Neural cell (in vitro differentiated cells): ENCODE measurements around the gene TMIGD3. TPM values are rescaled to one million over a fixed set of nuclear protein-coding genes. Genes with fewer than 3 reads are reported as not detected.

Experiments used
- H2AFZ ChIP-seq: fragments of 200-600, 300-800 bp; sonication (generic), shearing (Covaris generic); 2 replicates; pipeline ENCODE4 v1.6.0; 2014; ENCODE audit warnings: low read depth, mild to moderate bottlenecking, antibody characterized with exemption, low read length, moderate library complexity
- H3F3A ChIP-seq: fragments of 200-600 bp; shearing (Covaris generic); 2 replicates; pipeline ENCODE4 v1.6.1; 2016; ENCODE audit warnings: mild to moderate bottlenecking, moderate library complexity, mixed read lengths, antibody characterized with exemption, low read length; ENCODE audit not compliant: insufficient read depth, poor library complexity, severe bottlenecking
- H3K27ac ChIP-seq: fragments of 200-600, 300-800 bp; sonication (generic), shearing (Covaris generic); 2 replicates; pipeline ENCODE4 v1.5.1; 2014; ENCODE audit warnings: mild to moderate bottlenecking, low read length, moderate library complexity
- H3K27me3 ChIP-seq: fragments of 300-800, 200-600 bp; sonication (generic), shearing (Covaris generic); 2 replicates; pipeline ENCODE4 v1.6.0; 2014; ENCODE audit warnings: mild to moderate bottlenecking, low read depth, low read length, moderate library complexity; ENCODE audit not compliant: insufficient read depth
- H3K36me3 ChIP-seq: fragments of 300-800, 200-600 bp; sonication (generic), shearing (Covaris generic); 2 replicates; pipeline ENCODE4 v1.5.1; 2014; ENCODE audit warnings: mild to moderate bottlenecking, antibody characterized with exemption, low read length, moderate library complexity; ENCODE audit not compliant: insufficient read depth
- H3K4me2 ChIP-seq: fragments of 300-800, 200-600 bp; sonication (generic), shearing (Covaris generic); 2 replicates; pipeline ENCODE4 v1.6.0; 2014; ENCODE audit warnings: mild to moderate bottlenecking, low read length
- H3K4me3 ChIP-seq: fragments of 300-800, 200-600 bp; sonication (generic), shearing (Covaris generic); 2 replicates; pipeline ENCODE4 v1.5.1; 2014; ENCODE audit warnings: mild to moderate bottlenecking, low read length, moderate library complexity
- H3K79me2 ChIP-seq: fragments of 200-600 bp; shearing (Covaris generic); replicated peaks from 2 replicates; pipeline ENCODE4 v1.6.0; 2014; ENCODE audit warnings: mild to moderate bottlenecking, low read length, moderate library complexity; ENCODE audit not compliant: insufficient read depth
- H3K9ac ChIP-seq: fragments of 300-800, 200-600 bp; sonication (generic), shearing (Covaris generic); 2 replicates; pipeline ENCODE4 v1.6.1; 2016; ENCODE audit warnings: mild to moderate bottlenecking, low read length, mixed read lengths
- H3K9me2 ChIP-seq: fragments of 200-600 bp; shearing (Covaris generic); 2 replicates; pipeline ENCODE4 v1.6.1; 2016; ENCODE audit warnings: mild to moderate bottlenecking, low read length, mixed read lengths; ENCODE audit not compliant: insufficient read depth
- H3K9me3 ChIP-seq: fragments of 200-600, 300-800 bp; sonication (generic), shearing (Covaris generic); 2 replicates; pipeline ENCODE4 v1.6.1; 2016; ENCODE audit warnings: mild to moderate bottlenecking, mixed run types, low read length, moderate library complexity, mixed read lengths
- H4K20me1 ChIP-seq: fragments of 200-600 bp; shearing (Covaris generic); 2 replicates; pipeline ENCODE4 v1.6.1; 2016; ENCODE audit warnings: mild to moderate bottlenecking, mixed run types; ENCODE audit not compliant: insufficient read depth
- EP300 ChIP-seq: fragments of 450-650 bp; conservative IDR thresholded peaks from 2 replicates; pipeline ENCODE4 v1.6.1; 2014; ENCODE audit warnings: antibody characterized with exemption, mild to moderate bottlenecking, moderate library complexity; ENCODE audit not compliant: poor library complexity, severe bottlenecking
- EZH2 ChIP-seq: fragments of 200-600, 300-800 bp; shearing (Covaris generic), sonication (generic); IDR thresholded peaks from 2 replicates; pipeline ENCODE4 v1.6.1; 2014; ENCODE audit warnings: antibody characterized with exemption, low read length, borderline replicate concordance, mild to moderate bottlenecking; ENCODE audit not compliant: insufficient read depth, poor library complexity, severe bottlenecking
- MXI1 ChIP-seq: fragments of 450-650 bp; conservative IDR thresholded peaks from 2 replicates; pipeline ENCODE4 v1.6.1; 2014; ENCODE audit warnings: antibody characterized with exemption, mild to moderate bottlenecking; ENCODE audit not compliant: poor library complexity, severe bottlenecking
- POLR2AphosphoS5 ChIP-seq: IDR thresholded peaks from 2 replicates; pipeline ENCODE4 v1.6.1; 2012
- RAD21 ChIP-seq: fragments of 450-650 bp; conservative IDR thresholded peaks from 2 replicates; pipeline ENCODE4 v1.6.1; 2014; ENCODE audit warnings: antibody characterized with exemption, mild to moderate bottlenecking, moderate library complexity
- SMC3 ChIP-seq: fragments of 450-650 bp; conservative IDR thresholded peaks from 2 replicates; pipeline ENCODE4 v1.6.1; 2014; ENCODE audit warnings: antibody characterized with exemption, mild to moderate bottlenecking, moderate library complexity; ENCODE audit not compliant: poor library complexity
- TAF1 ChIP-seq: IDR thresholded peaks from 2 replicates; pipeline ENCODE4 v1.6.1; 2012; ENCODE audit warnings: low read depth
- polyA plus RNA-seq: library from polyadenylated mRNA; depleted of rRNA; stranded (reverse); fragments of >200 nt; gene quantifications from 2 replicates; pipeline ENCODE4 v1.2.3, GENCODE V29; 2014
- TF ChIP-seq, protein P1 (sequence below): IDR thresholded peaks from 2 replicates; pipeline ENCODE4 v1.6.1; 2012; ENCODE audit warnings: borderline replicate concordance
- TF ChIP-seq, protein P2 (sequence below): fragments of 450-650 bp; IDR thresholded peaks from 2 replicates; pipeline ENCODE4 v1.5.1; 2014; ENCODE audit warnings: antibody characterized with exemption, mild to moderate bottlenecking, moderate library complexity; ENCODE audit not compliant: poor library complexity, severe bottlenecking

Gene TMIGD3
- polyA plus RNA-seq, 1 donor from 2014 or later = not detected

DNA sequence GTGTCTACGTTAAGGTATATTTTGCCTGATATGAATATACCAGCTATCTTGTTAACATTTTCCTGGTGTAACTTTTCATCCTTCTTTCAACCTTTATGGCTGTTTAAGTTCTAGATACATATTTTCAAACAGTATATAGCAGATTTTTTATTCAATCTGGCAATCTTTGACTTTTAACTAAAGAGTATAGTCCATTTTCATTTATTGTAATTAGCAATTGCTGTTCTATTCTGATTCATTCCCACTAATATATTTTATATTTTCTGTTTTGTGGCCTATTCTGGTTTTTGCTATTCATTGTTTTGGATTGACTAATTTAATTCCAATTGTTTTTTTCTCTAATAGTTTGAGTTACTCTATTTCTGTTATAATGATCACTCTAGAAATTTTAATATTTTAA, 37.0 kb downstream of the TMIGD3 start:
- Histone ChIP-seq H3K9me2 (no peaks in the 10 kb centered on the region), H3K9ac (no peak overlapping the region), H3K9me3 (no peaks in the 10 kb centered on the region), H3K79me2 (no peaks in the 10 kb centered on the region), H3K27me3 (no peaks in the 10 kb centered on the region), H3K27ac (no peak overlapping the region), H3K4me2 (no peak overlapping the region), H3F3A (no peaks in the 10 kb centered on the region), H3K4me3 (no peak overlapping the region), H2AFZ (no peak overlapping the region), H3K36me3 (peaks cover 3% of the 10 kb centered on the region), H4K20me1 (no peaks in the 10 kb centered on the region)
- TF ChIP-seq EP300 (no peak), MXI1 (no peak), POLR2AphosphoS5 (no peak), SMC3 (no peak), RAD21 (no peak), TAF1 (no peak)
- TF ChIP-seq, protein P1, sequence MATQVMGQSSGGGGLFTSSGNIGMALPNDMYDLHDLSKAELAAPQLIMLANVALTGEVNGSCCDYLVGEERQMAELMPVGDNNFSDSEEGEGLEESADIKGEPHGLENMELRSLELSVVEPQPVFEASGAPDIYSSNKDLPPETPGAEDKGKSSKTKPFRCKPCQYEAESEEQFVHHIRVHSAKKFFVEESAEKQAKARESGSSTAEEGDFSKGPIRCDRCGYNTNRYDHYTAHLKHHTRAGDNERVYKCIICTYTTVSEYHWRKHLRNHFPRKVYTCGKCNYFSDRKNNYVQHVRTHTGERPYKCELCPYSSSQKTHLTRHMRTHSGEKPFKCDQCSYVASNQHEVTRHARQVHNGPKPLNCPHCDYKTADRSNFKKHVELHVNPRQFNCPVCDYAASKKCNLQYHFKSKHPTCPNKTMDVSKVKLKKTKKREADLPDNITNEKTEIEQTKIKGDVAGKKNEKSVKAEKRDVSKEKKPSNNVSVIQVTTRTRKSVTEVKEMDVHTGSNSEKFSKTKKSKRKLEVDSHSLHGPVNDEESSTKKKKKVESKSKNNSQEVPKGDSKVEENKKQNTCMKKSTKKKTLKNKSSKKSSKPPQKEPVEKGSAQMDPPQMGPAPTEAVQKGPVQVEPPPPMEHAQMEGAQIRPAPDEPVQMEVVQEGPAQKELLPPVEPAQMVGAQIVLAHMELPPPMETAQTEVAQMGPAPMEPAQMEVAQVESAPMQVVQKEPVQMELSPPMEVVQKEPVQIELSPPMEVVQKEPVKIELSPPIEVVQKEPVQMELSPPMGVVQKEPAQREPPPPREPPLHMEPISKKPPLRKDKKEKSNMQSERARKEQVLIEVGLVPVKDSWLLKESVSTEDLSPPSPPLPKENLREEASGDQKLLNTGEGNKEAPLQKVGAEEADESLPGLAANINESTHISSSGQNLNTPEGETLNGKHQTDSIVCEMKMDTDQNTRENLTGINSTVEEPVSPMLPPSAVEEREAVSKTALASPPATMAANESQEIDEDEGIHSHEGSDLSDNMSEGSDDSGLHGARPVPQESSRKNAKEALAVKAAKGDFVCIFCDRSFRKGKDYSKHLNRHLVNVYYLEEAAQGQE = no peak
- TF ChIP-seq, protein P2, sequence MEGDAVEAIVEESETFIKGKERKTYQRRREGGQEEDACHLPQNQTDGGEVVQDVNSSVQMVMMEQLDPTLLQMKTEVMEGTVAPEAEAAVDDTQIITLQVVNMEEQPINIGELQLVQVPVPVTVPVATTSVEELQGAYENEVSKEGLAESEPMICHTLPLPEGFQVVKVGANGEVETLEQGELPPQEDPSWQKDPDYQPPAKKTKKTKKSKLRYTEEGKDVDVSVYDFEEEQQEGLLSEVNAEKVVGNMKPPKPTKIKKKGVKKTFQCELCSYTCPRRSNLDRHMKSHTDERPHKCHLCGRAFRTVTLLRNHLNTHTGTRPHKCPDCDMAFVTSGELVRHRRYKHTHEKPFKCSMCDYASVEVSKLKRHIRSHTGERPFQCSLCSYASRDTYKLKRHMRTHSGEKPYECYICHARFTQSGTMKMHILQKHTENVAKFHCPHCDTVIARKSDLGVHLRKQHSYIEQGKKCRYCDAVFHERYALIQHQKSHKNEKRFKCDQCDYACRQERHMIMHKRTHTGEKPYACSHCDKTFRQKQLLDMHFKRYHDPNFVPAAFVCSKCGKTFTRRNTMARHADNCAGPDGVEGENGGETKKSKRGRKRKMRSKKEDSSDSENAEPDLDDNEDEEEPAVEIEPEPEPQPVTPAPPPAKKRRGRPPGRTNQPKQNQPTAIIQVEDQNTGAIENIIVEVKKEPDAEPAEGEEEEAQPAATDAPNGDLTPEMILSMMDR = no peak

DNA sequence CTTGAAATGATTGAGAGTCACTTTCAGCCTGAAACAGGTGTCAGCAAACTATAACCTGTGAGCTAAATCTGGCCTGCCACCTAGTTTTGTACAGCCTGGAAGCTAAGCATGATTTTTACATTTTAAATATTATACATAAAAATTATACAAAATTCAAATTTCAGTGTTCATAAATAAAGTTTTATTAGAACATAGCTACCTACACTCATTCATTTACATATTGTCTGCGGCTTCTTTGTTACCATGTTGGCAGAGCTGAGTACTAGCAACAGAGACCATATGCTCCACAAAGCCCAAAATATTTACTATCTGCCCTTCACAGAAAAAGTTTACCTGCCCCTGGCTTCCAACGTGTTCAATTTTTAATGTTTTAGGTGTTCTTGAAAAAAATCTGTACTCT, 37.7 kb downstream of the TMIGD3 start:
- Histone ChIP-seq H3K9me2 (no peaks in the 10 kb centered on the region), H2AFZ (no peak overlapping the region), H3K79me2 (no peaks in the 10 kb centered on the region), H3K36me3 (peaks cover 3% of the 10 kb centered on the region), H3K27me3 (no peaks in the 10 kb centered on the region), H4K20me1 (no peaks in the 10 kb centered on the region), H3K4me3 (no peak overlapping the region), H3K27ac (no peak overlapping the region), H3F3A (no peaks in the 10 kb centered on the region), H3K9me3 (no peaks in the 10 kb centered on the region), H3K4me2 (no peak overlapping the region), H3K9ac (no peak overlapping the region)
- TF ChIP-seq MXI1 (no peak), EZH2 (no peak), EP300 (no peak)
